A673 (cell line): ENCODE measurements around the gene BACE2. TPM values are rescaled to one million over a fixed set of nuclear protein-coding genes. Genes with fewer than 3 reads are reported as not detected.
"Not testable (repeated sequence)": the region's sequence is repeated elsewhere in the genome, so short reads cannot be mapped to it uniquely, and the experiment has no call there.

Experiments
- BruUV-seq: library from RNA; stranded (reverse); fragments of 400-500 nt; replicated peaks from 2 replicates; lab custom pipeline; 2021; lab: Mats Ljungman, UMichigan
- CTCF ChIA-PET: fragments of 300-600 bp; sonication (Branson Sonifier 250); formaldehyde crosslinking; loops from one replicate; lab custom pipeline; 2022; ENCODE audit warnings: antibody characterized with exemption; lab: Charles Lee
- POLR2A ChIA-PET: fragments of 300-600 bp; sonication (Branson Sonifier 250); formaldehyde crosslinking; loops from one replicate; lab custom pipeline; 2022; ENCODE audit warnings: antibody characterized with exemption; ENCODE audit not compliant: low non-redundant PET; lab: Charles Lee
- DNase-seq: peaks from one replicate; pipeline ENCODE4 v3.0.0-alpha.2; 2015; ENCODE audit warnings: low spot score
- H3K27ac ChIP-seq: fragments of 200-600 bp; sonication (generic); 2 replicates; pipeline ENCODE4 v1.5.1; 2016; ENCODE audit warnings: mixed run types, low read depth, mild to moderate bottlenecking, mixed read lengths, antibody characterized with exemption, low read length; ENCODE audit not compliant: poor library complexity, severe bottlenecking
- H3K27me3 ChIP-seq: fragments of 200-600 bp; sonication (generic); replicated peaks from 2 replicates; pipeline ENCODE4 v1.6.1; 2017; ENCODE audit warnings: mixed run types, low read depth, mild to moderate bottlenecking, mixed read lengths, antibody characterized with exemption, low read length; ENCODE audit not compliant: insufficient read depth, poor library complexity
- H3K36me3 ChIP-seq: fragments of 200-600 bp; sonication (generic); 2 replicates; pipeline ENCODE4 v1.6.1; 2016; ENCODE audit warnings: mixed run types, mild to moderate bottlenecking, mixed read lengths, antibody characterized with exemption, low read length; ENCODE audit not compliant: insufficient read depth, poor library complexity, severe bottlenecking
- H3K4me1 ChIP-seq: fragments of 200-600 bp; sonication (generic); 2 replicates; pipeline ENCODE4 v1.6.1; 2017; ENCODE audit warnings: mixed run types, mild to moderate bottlenecking, mixed read lengths, antibody characterized with exemption, low read length; ENCODE audit not compliant: insufficient read depth, poor library complexity, severe bottlenecking
- H3K4me3 ChIP-seq: fragments of 200-600 bp; sonication (generic); 2 replicates; pipeline ENCODE4 v1.5.1; 2016; ENCODE audit warnings: low read depth, mixed run types, mild to moderate bottlenecking, mixed read lengths, low read length; ENCODE audit not compliant: poor library complexity, severe bottlenecking
- H3K9me3 ChIP-seq: fragments of 200-600 bp; sonication (generic); 2 replicates; pipeline ENCODE4 v1.6.1; 2016; ENCODE audit warnings: mixed run types, low read depth, mild to moderate bottlenecking, mixed read lengths, antibody characterized with exemption, low read length; ENCODE audit not compliant: poor library complexity, severe bottlenecking
- CTCF ChIP-seq: fragments of 300-800, 200-600 bp; sonication (generic); conservative IDR thresholded peaks from 2 replicates; pipeline ENCODE4 v1.5.1; 2017; ENCODE audit warnings: low read depth, mild to moderate bottlenecking, antibody characterized with exemption, low read length, moderate library complexity, mixed read lengths
- EZH2 ChIP-seq: fragments of 200-600 bp; sonication (generic); IDR thresholded peaks from 2 replicates; pipeline ENCODE4 v1.6.1; 2017; ENCODE audit warnings: borderline replicate concordance, low read depth, mild to moderate bottlenecking, mixed read lengths, antibody characterized with exemption, low read length; ENCODE audit not compliant: poor library complexity, severe bottlenecking
- intact Hi-C: fragments of 100-400 bp; cut with micrococcal nuclease; formaldehyde crosslinking; loops from one replicate; pipeline ENCODE4 v1.10.0; 2022; ENCODE audit not compliant: unreplicated experiment
- total RNA-seq: library from RNA; stranded (reverse); gene quantifications from 2 replicates; pipeline ENCODE4 v1.2.3, GENCODE V29; 2021

The BACE2 gene
- total RNA-seq, 1 experiment from 2014 or later, result 6.9 TPM

- H3K36me3 ChIP-seq, result no peaks in the 10 kb centered on the region
- H3K4me3 ChIP-seq, result no peak overlapping the region
- no peaks in the 10 kb centered on the region for H3K27me3 ChIP-seq
- TF ChIP-seq CTCF, result no peak
- no peak for TF ChIP-seq EZH2
- ChIA-PET POLR2A (no interaction called here), CTCF (no interaction called here)
- H3K4me1 ChIP-seq, result no peaks in the 10 kb centered on the region
- BruUV-seq, result no TSS peak
- no peak overlapping the region for H3K27ac ChIP-seq
- DNase-seq, result no peak
- intact Hi-C loops, result no loop called here
- peaks cover 3% of the 10 kb centered on the region for H3K9me3 ChIP-seq
Measured at GRCh38 chr21:41251961-41252642, 84.1 kb downstream of the BACE2 start.

- intact Hi-C loops, result no loop called here
- no peaks in the 10 kb centered on the region for H3K4me1 ChIP-seq
- ChIA-PET POLR2A (no interaction called here), CTCF (no interaction called here)
- DNase-seq, result no peak
- H3K4me3 ChIP-seq, result no peak overlapping the region
- no peaks in the 10 kb centered on the region for H3K36me3 ChIP-seq
- H3K27me3 ChIP-seq, result no peaks in the 10 kb centered on the region
- no peak for TF ChIP-seq CTCF
- TF ChIP-seq EZH2, result no peak
- BruUV-seq, result no TSS peak
- no peak overlapping the region for H3K27ac ChIP-seq
- H3K9me3 ChIP-seq, result peaks cover 3% of the 10 kb centered on the region
Measured at GRCh38 chr21:41254090-41254700, 86.2 kb downstream of the BACE2 start.

- POLR2A ChIA-PET, result no interaction called here
- TF ChIP-seq EZH2 (no peak), CTCF (no peak)
- CTCF ChIA-PET, result no interaction called here
Measured at GRCh38 chr21:41255190-41255589, 87.2 kb downstream of the BACE2 start.

GRCh38 chr21:41256231-41256630 lies 88.3 kb downstream of the BACE2 start:
- H3K9me3 ChIP-seq, H3K4me3 ChIP-seq, BruUV-seq, DNase-seq, H3K4me1 ChIP-seq, H3K27ac ChIP-seq, H3K27me3 ChIP-seq, POLR2A ChIA-PET, intact Hi-C loops, CTCF ChIA-PET, H3K36me3 ChIP-seq: not testable (repeated sequence)

More at GRCh38 chr21:41255190-41255589, 87.2 kb downstream of the BACE2 start:
- no peaks in the 10 kb centered on the region for H3K36me3 ChIP-seq
- no peak overlapping the region for H3K4me3 ChIP-seq
- H3K9me3 ChIP-seq, result peaks cover 3% of the 10 kb centered on the region
- no peak for DNase-seq
- intact Hi-C loops, result no loop called here
- H3K27ac ChIP-seq, result no peak overlapping the region
- no peaks in the 10 kb centered on the region for H3K4me1 ChIP-seq
- no TSS peak for BruUV-seq
- no peaks in the 10 kb centered on the region for H3K27me3 ChIP-seq
